ENCODE results near the gene PRKCE. TPM values are rescaled to one million over a fixed set of nuclear protein-coding genes. Genes with fewer than 3 reads are reported as not detected.

Gene PRKCE
- total RNA-seq, 1 donor from 2014 or later = 30.5 TPM

DNA sequence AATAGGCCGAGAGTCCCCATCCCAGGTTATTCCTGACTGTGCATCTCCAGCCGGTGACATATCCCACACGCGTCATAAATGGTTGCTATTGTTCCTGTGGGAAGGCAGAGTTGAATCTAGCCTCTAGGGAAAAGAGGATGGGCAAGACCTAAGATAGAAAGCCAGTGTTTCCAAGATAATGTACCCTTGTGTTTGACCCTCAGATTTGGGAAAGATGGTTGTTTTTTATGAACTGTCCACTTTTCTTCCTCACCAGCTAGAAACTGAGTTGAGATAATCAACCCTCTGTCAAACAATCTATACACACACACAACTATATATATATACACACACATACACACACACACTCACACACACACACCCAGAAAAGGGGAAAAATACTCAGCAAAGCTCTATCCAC, 131.0 kb downstream of the PRKCE start:
- no peak for ATAC-seq
- no peak for DNase-seq (ENCODE audit: low spot score)
- intact Hi-C loops (cut with DNase I) = no loop called here

DNA sequence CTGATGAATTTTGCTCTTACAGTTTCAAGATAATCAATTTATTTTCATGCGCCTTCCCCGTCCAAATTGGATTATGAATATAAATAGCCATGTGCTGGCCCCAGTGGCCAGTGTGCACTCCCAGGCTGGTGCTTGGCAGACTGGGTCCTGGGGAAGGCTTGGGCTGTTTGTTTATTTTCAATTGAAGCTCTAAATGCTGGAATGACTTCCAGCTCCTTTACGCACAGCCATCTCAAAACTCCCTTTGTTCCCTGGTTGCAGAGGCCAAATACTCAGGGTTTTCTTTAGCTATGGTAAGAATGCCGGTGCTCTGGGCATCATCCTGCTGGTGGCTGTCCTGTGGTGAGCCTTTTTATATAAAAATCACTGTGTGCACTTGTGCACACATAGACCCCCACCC, 131.5 kb downstream of the PRKCE start:
- ATAC-seq (peak; percentile 54), DNase-seq (ENCODE audit: low spot score) (no peak)
- intact Hi-C loops (cut with DNase I) = no loop called here

DNA sequence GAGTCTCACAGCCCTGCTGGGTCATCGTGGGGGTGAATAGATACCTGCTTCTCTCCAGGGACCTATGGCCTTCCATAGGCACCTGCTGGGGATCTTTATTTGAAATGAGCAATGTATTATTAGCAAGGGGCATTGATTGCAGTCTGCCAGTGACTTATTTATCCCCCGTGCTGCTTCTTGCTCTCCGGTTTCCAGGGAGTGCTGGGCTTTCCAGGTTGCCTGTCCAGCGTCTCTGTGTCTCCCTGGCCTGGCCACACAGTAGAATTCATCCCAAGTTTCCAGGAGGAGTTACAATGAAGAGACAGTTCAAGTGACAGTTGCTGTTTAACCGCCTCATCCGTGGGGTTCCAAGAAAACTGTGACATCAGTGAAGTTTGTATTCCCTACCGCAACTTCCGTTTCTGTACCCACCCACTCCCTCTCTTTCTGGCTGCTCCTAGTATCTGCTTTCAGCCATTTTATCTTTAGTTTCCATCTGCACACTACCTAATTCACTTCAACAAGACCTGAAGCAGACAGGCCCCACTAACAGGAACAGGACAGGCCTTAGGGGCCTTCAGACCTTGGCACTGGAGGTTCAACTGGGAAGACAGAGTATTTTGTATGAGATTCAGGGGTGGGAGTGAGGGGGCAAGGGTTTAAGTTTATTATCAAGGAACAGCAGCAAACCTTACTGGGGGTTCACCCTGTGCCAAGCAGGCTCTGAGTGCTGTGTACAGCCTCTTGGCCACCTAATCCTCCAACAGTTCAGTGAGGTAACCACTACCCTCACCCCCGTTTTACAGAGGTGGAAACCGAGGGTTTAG, 134.8 kb downstream of the PRKCE start:
- DNase-seq (ENCODE audit: low spot score) (no peak), ATAC-seq (no peak)
- intact Hi-C loops (cut with DNase I) = no loop called here

DNA sequence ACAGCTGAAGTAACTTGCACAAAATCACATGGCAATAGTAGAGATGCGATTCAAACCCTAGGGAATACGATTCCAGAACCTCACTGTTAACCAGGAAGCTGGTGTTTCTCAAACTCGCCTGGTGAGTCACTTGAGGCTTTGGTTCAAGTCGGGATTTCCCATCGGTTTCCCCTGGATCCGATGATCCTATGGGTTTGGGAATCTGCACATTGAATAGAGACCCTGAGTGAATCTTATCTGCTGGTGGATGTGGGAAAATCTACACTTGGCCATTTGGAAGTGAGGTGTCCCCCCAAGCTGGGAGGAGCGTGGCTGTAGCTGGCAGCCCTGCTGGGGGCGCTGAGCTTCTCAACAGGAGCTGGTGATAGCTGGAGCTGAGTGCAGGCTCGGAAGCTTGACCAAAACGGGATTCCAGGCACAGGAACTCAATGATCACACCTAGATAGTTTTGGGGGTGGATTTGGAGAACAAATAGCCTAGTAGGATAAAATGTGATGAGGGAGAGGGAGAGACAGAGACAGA, 135.4 kb downstream of the PRKCE start:
- DNase-seq (ENCODE audit: low spot score) (no peak), ATAC-seq (no peak)
- intact Hi-C loops (cut with DNase I) = no loop called here

DNA sequence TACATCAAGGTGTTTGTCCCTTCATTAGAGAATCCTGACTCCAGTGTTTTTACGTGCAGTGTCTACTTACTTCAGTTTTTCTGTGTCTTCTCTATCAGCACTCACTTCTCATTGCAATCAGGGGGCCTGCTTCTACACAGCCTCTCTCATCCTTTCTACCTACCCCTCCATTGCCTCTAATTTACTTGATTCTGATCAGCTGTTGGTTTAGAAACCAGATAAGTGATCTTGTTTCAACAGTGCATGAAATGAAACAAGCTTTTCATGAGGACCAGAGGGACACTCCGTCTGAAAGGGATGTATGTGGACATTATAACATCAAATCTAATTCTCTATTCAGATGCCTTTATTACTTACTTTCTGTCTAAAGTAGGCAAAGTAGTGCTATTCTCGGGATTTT, 136.9 kb downstream of the PRKCE start:
- intact Hi-C loops (cut with DNase I) = no loop called here
- no peak for ATAC-seq
- no peak for DNase-seq (ENCODE audit: low spot score)

DNA sequence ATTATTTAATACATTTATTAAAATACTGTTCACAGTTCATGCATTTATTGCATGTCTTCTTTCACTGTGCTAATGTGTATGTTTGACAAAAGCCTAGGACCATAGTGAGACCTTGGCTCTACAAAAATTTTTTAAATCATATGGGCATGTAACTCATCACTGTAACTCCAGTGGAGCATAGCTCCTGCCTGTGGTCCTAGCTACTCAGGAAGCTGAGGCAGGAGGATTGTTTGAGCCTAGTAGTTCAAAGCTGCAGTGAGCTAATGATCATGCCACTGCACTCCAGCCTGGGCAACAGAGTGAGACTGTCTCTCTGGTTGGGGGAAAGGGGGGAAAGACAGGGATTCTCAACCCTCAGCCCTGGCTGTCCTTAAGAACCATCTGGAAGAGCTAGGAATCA, 137.8 kb downstream of the PRKCE start:
- no peak for ATAC-seq

DNA sequence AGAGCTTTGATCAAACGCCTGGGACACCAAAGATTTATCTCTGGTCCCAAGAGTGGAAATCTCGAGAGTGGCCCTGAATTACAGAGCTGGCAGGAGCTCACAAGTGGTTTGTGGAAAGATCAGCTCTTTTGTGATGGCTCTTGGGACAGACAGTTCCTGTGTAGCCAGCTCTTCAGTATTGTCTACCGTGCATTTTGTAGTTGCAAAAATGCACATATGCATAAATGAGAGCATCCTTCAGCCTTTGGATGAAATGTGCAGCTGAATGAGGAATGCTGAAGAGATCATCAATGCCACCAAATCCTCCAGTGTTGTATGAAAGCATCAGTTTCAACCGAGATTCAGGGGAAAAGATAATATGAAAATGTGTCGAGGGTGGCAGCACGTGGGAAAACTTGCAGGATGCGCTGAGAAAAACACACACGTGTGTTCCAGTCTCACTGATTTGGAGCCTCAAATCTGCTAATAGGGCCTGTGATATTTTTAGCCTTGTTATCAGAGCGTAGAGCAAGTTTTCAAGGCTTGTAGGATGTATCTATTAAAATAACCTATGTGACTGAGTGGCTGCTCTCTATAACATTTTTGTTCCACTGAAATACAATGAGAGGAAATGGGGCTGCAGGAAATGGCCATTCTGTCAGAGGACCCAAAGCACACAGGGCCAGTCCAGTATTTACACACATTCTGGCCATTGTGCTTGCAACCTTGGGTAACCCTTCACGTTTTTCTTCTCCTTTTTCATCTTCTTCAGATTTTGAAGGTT, 138.7 kb downstream of the PRKCE start:
- intact Hi-C loops (cut with DNase I) = no loop called here
- ATAC-seq (no peak), DNase-seq (ENCODE audit: low spot score) (no peak)

More for the DNA sequence above, 137.8 kb downstream of the PRKCE start:
- DNase-seq (ENCODE audit: low spot score) = no peak
- intact Hi-C loops (cut with DNase I) = no loop called here

DNA sequence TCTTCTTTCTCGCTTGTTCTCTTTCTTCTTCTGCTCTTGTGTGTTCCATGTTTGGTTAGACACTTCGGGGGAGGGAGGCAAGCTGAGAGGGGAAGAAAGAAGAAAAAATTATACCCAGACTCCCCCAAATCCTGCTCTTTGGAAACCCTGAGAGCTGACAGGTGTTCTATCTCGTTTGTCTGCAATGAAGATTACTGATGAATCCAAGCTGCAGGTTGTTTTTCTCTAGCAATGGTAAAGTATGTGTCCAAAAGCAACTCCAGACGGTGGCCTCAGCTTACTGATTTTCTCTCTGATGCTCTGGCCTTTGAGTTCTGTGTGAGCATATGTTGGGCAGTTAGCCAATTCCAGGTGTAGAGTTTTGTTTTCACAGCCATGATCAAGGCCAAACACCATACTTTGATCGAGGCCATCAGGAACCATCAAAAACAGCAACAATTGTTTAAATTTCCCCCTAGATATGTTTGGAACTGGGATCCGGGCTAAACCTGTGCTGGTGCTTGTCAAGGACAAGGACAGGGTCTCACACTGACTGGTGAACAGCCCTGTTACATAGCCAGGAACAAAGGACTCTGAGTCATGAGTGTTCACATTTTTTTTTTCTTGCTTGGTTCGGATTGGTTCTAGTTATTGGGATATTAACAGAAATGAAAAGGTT, 142.0 kb downstream of the PRKCE start:
- peak; percentile 26 for ATAC-seq

DNA sequence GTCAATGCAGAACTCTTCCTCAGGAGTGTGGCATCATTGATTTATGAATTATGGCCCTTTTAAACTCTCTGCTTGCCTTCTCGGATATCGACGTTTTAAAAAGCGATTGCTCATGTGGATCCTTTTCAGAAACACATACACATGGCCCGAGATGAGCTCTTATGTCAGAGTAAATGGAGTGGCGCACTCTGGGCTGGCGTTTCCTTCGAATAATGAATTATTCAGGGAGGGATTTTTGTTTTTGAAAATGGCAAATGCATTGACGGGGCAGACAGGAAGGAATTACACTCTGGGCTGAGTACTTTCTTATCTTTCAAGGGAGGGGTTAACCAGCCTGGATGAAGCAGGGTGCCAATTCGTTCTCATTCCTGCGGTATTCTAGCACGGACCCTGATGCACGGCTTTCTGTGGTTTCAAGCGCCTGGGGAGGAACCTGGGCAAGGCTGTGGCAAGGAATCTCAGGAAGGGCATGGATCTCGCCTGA, 142.7 kb downstream of the PRKCE start:
- DNase-seq (ENCODE audit: low spot score) = no peak
- intact Hi-C loops (cut with DNase I) = no loop called here
- peak; percentile 52 for ATAC-seq

More for the DNA sequence above, 142.0 kb downstream of the PRKCE start:
- no peak for DNase-seq (ENCODE audit: low spot score)
- intact Hi-C loops (cut with DNase I) = no loop called here

DNA sequence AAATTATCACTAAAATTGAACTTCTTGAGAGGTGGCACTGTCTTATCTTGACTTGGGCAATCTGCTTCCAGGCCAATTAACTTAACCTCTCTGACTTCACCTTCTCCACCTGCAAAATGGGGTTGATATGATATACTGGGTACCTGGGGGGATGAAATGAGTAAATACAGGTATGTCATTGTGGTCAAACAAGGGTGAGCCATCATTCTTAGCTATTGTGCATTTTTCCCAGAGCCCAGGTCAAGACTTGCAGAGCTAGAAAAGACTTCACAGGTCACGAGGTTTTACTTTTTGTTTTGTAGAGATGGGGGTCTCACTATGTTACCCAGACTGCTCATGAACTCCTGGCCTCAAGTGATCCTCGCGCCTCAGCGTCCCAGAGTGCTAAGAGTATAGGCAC, 145.0 kb downstream of the PRKCE start:
- intact Hi-C loops (cut with DNase I) = no loop called here
- ATAC-seq = no peak
- no peak for DNase-seq (ENCODE audit: low spot score)

DNA sequence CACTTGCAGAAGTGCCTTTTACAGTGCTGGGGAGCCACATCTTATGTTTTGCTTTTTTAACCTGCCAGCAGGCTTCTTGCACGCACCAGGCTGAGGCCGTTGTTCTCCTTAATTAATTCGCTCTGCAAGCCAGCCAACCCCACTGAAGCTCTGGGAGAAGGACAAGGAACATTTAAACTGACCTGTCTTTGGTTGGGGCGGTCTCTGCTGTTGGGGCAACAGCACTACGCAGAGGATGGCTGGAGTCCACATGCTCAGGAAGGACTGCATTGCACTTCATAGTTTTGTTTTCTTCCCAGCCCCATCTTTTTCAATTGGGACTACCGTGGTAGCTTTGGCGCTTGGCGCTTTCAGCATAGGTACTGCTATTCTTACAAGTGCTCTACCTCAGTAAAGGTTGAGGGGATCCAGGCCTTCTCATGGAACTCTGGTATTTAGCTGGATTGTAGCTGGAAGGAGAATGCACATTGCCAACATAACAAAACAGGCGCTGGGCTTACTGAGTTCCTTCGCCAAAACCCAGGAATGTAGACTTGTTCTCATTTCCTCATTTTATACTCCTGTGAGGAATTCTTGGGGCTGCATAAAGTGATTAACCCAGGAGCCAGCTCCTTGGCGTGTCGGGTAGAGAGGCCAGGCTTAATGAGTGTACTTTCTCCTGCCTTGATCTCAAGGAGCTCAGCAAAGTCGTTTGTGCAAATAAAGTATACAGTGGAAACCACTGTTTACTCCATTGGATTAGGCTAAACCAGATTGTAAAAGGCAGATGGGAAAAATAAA, 146.2 kb downstream of the PRKCE start:
- ATAC-seq (no peak), DNase-seq (ENCODE audit: low spot score) (no peak)
- intact Hi-C loops (cut with DNase I) = no loop called here

DNA sequence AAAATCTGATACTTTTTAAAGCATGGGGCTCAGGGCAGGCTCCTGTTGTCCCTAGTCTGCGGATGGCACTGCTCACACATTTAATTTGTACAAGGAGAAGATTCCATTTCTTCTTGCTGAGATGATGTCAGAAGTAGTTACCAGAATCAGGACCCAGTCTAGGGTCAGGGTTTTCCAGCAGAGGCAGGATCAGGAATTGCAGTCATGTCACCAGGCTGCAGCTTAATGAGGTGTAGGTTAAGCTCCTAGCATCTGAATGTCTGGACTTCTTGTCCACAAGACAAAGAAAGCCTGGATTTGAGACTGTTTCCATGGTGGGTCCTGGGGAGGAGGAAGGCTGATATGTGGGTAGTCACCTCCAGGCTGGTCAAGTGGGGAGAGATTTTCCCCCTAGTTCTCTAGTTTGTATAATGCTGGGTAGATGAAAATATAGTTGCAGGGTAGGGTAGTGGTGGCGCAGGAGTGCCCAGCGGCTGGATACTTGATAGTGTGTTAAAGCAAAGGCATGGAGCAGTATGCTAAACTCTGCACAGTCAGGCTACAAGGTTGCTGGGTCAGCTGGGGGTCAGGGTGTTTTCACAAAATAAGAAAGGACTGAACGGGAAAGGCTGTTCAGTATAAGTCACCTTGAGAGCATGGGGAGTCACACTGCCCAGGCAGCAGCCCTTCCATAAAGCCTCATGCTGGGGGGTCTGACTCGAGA, 148.4 kb downstream of the PRKCE start:
- no peak for ATAC-seq
- intact Hi-C loops (cut with DNase I) = no loop called here
- no peak for DNase-seq (ENCODE audit: low spot score)

DNA sequence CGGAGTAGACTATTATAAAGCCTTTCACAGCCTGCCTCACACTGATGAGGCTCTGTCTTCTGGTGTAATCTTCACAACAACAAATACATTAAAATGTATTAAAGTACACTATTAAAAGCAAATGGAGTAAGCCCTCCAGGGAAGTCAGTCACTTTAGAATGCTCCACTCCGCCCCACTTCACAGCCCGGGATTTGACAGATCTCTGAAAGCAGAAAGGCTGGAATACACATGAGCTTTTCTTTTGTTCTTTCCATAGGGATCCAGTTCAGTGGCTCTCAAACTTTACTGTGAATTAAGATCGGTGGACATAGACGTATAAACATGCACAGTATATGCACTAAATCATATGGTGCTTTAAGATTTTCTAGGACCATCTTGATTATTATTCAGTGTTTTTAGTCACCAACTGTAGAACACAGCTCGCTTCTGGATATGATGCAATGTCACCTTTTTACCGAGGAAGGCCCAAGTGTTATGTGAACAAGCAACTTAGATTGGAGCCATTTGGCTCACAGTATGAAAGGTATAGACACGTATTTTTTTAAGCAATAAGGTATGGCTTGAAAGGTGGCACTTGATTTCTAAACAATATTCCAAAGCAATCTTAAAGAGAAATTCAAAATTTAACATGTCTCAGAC, 151.1 kb downstream of the PRKCE start:
- DNase-seq (ENCODE audit: low spot score) (no peak), ATAC-seq (no peak)
- intact Hi-C loops (cut with DNase I) = no loop called here

DNA sequence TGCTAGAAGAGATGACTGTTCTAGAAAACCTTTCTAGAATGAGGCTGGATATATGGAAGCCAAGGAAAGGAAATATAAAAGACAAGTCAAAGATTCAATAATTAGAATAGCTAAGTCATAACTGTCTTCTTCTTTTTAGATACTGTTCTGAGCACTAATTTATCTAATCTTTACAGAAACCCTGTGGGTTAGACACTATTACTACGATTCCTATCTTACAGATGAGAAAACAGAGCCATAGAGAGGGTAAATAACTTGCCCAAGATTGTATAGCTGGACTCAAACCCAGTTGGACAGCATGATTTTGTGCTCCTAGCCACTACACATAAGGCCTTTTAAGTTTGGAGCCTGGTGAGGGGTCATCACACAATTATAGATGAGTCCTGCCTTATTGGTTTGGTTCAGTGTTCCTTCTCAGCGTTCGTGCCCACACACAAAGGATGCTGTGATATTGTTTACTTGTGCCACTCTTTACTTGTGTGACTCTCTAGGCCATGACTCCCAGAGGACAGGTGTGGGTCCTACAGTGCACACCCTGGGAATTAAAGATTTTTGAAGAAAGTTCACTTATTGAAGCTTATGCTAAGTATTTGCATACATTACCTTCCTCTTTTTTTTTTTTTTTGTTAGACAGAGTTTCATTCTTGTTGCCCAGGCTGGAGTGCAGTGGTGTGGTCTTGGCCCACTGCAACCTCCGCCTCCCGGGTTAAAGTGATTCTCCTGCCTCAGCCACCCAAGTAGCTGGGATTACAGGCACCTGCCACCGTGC, 153.7 kb downstream of the PRKCE start:
- DNase-seq (ENCODE audit: low spot score) = no peak
- intact Hi-C loops (cut with DNase I) = no loop called here
- no peak for ATAC-seq

DNA sequence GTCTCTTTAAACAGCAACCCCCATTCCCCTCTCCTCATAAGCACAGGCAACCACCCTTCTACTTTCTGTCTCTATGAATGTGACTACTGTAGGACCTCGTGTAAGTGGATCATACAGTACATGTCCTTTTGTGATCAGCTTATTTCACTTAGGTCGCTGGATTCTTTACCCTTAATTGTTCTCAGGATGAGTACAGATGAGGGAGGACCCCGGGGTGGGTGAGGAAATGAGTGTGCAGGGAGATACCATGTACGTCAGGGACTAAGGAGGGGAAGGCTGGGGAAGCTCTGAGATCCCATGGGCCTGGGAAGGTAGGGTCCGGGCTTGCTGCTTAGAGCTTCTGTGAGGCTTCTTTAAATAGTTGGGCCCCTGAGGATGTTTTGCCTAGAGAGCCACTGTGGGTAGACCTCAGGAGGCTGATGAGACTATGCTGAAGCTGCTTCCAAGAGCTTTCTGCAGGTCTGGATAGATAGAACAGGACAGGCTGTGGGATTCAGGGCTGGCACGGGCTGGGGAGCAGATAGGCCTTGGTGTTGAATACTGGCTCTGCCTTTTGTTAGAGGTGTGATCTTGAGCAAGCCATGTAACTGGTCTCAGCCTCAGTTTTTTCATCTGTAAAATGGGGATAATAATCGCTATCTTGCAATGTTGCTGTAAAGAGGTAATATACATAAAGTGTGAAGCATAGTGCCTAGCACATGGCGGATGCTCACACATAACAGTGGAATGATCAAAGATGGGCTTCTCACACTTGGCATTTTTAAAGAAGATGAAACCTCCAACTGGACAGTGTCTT, 155.3 kb downstream of the PRKCE start:
- intact Hi-C loops (cut with DNase I) = no loop called here

DNA sequence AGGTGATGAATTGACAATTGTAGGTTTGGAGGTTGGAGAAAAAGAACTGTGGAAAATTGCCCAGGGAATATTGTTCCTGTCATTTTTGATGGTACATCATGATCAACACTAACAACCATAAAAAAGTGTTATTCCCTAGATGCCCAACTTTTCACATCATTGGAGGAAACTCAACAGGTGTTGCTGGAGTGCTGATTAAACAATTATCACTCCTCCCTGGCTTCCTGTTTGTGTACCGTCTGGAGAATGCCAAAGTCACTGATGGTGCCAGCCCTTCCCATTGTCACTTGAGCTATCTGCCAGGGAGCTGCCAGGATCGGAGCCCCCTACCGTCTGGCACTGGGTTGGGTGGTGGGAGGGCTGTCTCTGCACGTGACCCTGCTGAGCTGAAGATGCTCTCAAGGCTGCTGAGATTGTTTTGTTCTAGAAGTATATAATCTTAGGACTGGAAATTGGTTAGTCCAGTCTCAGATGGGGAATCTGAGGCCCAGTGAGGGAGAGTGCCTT, 156.9 kb downstream of the PRKCE start:
- intact Hi-C loops (cut with DNase I) = no loop called here
- ATAC-seq (no peak), DNase-seq (ENCODE audit: low spot score) (no peak)

More for the DNA sequence above, 155.3 kb downstream of the PRKCE start:
- ATAC-seq = no peak
- no peak for DNase-seq (ENCODE audit: low spot score)

All from sciatic nerve (tissue), 2 donors.